GM10847 (cell line): ENCODE data around the gene NEK8.

Experiments
- POLR2A ChIP-seq: IDR thresholded peaks from 2 replicates; pipeline ENCODE4 v1.6.1; 2011; ENCODE audit not compliant: insufficient read length; ENCODE audit errors: extremely low read depth

Gene NEK8

GRCh38 chr17:28747801-28748750, 19.5 kb downstream of the NEK8 start:
- TF ChIP-seq POLR2A, result no peak

- no peak for TF ChIP-seq POLR2A
Observed at GRCh38 chr17:28748852-28749515, 20.4 kb downstream of the NEK8 start.

GRCh38 chr17:28749516-28750177, 21.1 kb downstream of the NEK8 start:
- no peak for TF ChIP-seq POLR2A

- TF ChIP-seq POLR2A, result no peak
Observed at GRCh38 chr17:28750178-28751047, 21.8 kb downstream of the NEK8 start.

- no peak for TF ChIP-seq POLR2A
Observed at GRCh38 chr17:28751600-28752366, 23.2 kb downstream of the NEK8 start.

- no peak for TF ChIP-seq POLR2A
Observed at GRCh38 chr17:28755486-28755885, 26.9 kb downstream of the NEK8 start.

GRCh38 chr17:28756049-28756804, 27.6 kb downstream of the NEK8 start:
- no peak for TF ChIP-seq POLR2A

- TF ChIP-seq POLR2A, result no peak
Observed at GRCh38 chr17:28758411-28759121, 30.0 kb downstream of the NEK8 start.

GRCh38 chr17:28759256-28759865, 30.8 kb downstream of the NEK8 start:
- TF ChIP-seq POLR2A, result no peak

GRCh38 chr17:28760601-28761562, 32.3 kb downstream of the NEK8 start:
- no peak for TF ChIP-seq POLR2A

- TF ChIP-seq POLR2A, result no peak
Observed at GRCh38 chr17:28763137-28763799, 34.7 kb downstream of the NEK8 start.
